GM10266 (cell line): ENCODE measurements around the gene FANCE.

ENCODE experiments used
- DNase-seq: peaks from one replicate; pipeline ENCODE4 v3.0.0; 2012; ENCODE audit errors: extremely low spot score
- TF ChIP-seq, protein P1 (sequence below): IDR thresholded peaks from 2 replicates; pipeline ENCODE4 v1.5.1; 2012; ENCODE audit warnings: mild to moderate bottlenecking, low read depth; ENCODE audit not compliant: control insufficient read depth, insufficient read depth; ENCODE audit errors: missing control alignments

Gene FANCE, protein sequence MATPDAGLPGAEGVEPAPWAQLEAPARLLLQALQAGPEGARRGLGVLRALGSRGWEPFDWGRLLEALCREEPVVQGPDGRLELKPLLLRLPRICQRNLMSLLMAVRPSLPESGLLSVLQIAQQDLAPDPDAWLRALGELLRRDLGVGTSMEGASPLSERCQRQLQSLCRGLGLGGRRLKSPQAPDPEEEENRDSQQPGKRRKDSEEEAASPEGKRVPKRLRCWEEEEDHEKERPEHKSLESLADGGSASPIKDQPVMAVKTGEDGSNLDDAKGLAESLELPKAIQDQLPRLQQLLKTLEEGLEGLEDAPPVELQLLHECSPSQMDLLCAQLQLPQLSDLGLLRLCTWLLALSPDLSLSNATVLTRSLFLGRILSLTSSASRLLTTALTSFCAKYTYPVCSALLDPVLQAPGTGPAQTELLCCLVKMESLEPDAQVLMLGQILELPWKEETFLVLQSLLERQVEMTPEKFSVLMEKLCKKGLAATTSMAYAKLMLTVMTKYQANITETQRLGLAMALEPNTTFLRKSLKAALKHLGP

DNA sequence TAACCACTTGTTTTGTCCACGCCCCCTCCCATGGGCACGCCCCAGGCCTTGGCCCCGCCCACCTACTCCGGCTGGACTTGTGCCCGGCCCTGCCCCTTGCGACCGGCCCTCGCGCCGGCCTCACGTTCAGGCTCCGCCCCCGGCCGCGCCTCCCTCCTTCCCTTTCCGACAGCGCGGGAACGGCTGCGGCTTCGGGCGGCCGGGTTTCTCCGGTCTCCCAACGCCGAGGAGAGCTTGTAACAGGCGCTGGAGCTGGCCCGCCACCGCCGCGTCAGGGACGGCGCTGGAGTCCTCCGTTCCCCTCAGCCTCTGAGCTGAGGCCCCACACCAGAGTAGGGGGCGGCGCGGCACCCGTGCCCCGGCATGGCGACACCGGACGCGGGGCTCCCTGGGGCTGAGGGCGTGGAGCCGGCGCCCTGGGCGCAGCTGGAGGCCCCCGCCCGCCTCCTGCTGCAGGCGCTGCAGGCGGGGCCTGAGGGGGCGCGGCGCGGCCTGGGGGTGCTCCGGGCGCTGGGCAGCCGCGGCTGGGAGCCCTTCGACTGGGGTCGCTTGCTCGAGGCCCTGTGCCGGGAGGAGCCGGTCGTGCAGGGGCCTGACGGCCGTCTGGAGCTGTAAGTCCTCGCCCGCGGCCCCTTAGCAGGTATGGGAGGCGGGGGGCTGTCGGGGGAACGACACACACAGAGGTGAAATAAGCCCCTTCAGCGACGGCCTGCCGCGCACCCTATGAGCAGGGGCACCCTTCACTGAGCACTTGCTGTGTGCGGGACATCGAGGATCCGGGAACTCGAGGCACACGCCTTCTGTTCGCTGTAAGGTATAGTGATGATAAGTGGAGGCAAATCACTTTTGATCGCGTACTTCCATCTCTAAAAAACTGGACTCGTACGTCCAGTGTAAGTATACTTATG lies at the start of gene FANCE:
TSS of gene FANCE (plus strand) at position 156 of the 908 bp plus-strand sequence. CDS start at position 364, 208 bp downstream.
- TF ChIP-seq, protein P1, sequence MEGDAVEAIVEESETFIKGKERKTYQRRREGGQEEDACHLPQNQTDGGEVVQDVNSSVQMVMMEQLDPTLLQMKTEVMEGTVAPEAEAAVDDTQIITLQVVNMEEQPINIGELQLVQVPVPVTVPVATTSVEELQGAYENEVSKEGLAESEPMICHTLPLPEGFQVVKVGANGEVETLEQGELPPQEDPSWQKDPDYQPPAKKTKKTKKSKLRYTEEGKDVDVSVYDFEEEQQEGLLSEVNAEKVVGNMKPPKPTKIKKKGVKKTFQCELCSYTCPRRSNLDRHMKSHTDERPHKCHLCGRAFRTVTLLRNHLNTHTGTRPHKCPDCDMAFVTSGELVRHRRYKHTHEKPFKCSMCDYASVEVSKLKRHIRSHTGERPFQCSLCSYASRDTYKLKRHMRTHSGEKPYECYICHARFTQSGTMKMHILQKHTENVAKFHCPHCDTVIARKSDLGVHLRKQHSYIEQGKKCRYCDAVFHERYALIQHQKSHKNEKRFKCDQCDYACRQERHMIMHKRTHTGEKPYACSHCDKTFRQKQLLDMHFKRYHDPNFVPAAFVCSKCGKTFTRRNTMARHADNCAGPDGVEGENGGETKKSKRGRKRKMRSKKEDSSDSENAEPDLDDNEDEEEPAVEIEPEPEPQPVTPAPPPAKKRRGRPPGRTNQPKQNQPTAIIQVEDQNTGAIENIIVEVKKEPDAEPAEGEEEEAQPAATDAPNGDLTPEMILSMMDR, result no peak
- DNase-seq, result peak; percentile 98

DNA sequence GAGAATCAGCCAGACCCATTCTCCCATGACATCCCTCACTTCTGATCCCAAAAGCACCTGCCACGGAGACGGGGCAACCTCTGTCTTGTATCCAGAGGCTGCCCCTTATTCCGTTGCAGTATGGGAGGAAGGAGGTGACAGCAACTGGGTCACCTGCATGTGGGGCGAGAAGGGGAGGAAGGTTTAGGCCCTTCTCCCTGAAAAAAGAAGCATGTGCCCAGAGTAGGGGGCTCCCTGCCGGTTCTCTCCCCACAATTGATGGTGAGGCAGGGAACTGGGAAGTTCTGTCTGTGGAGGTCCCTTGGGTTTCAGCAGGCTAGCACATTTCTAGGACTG lies 49.3 kb upstream of the FANCE start:
- no peak for DNase-seq
- TF ChIP-seq, protein P1, result no peak

DNA sequence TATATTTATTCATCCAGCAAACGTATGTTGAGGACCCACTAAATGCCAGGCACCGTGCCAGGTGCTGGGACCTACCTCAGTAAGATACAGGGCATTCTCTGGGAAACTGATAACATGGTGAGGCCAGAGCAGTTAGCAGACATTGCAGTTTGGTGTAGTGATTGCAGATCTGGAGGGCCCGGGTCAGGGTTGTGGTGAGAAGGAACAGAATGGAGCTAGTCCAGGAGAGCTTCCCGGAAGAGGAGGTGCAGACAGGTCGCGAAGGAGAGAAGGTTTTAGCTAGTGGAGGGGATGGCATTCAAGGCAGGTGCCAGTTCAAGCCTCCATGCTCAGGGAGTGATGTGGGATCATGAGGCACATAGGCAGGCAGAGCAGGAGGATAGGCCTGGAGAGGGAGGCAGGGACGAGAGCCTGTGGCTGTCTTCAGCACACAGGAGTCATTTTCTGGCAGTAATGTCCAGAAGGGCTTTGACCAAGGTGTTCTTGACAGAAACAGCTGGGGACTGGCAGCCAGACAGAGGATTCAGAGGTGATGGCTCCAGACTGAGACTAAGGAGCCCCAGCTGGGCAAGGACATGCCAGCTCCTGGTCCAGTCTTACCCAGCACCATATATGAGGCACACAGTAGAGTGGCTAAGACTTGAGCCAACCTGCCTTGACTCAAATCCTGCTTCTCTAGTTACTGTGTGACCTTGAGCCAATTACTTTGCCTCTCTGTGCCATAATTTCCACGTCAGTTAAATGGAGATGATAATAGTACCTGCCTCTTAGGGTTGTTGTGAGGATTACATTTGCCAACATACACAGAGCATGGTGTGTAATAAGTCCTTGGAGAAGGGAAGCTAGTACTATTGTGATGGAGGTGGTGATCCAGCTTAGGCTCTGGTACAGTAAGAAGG lies 48.3 kb upstream of the FANCE start:
- no peak for DNase-seq
- TF ChIP-seq, protein P1, result no peak

DNA sequence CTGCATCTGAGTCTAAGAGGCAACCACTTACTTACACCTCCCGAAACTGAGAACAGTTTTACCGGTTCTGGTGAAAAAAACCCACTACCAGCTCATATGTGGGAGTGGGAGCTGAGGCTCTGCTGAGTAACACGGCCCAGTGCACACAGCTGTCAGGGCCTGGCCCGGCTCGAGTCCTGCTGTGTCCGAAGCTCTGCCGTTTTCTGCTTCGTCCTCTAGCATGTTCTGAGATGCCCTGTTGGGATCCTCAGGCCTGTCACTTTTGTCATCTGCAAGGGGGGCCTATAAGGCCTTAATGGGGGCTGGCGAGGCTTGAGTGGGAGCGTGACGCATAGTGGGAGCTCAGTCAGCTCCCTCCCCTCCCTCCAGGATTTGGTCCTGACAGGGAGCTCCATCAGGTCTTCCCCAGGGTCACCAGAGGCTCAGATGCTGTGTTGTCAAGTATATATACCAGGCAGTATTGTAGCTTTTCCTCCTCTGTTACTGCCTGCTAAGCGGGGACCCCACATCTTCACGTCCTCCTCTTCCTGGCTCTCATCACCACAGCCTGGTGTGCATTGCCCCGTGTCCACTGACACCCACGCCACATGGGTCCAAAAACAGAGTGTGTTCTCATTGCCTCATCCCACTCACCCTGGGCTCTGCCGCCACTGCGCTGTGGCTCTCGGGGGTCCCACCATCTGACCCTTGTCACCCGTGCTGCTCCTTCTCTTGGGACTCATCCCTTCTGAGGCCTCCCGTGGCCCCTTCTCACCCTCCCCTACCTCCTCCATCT lies 45.2 kb upstream of the FANCE start:
- TF ChIP-seq, protein P1, result no peak
- no peak for DNase-seq

DNA sequence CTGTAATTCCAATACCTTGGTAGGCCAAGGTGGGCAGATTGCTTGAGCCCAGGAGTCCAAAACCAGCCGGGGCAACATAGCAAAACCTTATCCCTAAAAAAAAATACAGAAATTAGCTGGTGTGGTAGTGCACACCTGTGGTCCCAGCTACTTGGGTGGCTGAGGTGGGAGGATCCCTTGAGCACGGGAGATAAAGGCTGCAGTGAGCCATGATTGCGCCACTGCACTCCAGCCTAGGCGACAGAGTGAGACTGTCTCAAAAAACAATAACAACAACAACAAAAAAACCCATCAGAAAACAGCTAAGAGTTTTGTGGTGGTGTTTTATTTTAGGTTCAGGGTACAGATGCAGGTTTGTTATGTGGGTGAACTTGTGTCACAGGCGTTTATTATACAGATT lies 42.9 kb upstream of the FANCE start:
- DNase-seq, result no peak
- TF ChIP-seq, protein P1, result no peak

DNA sequence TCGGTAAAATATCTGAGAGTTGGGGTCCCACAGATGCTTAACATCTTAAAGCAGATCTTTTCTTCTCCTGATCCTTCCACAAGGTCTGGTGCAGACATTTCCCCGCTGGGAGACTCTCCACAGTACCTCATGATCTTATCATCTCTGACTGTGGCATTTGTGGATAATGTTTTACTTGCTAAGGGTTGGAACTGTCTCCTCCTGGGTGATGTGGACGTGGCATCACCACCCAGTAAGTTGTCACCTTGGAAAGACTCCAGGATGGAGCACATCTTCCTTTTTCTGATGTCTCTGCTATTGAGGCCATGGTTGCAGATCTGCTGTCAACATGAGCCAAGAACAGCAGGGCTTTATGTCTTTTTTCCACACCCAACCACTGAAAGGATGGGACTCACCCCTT lies 42.0 kb upstream of the FANCE start:
- TF ChIP-seq, protein P1, result no peak
- no peak for DNase-seq
